ENCODE measurements around the gene SEZ6.

The SEZ6 gene

GRCh38 chr17:28912281-28912937, 93.4 kb downstream of the SEZ6 start:
- Histone ChIP-seq H3K27me3 (replicated peaks; ENCODE audit: control insufficient read depth, insufficient read depth, low read length, poor library complexity, severe bottlenecking) (no peaks in the 10 kb centered on the region), H3K9me3 (ENCODE audit: control insufficient read depth, low read length) (no peaks in the 10 kb centered on the region), H3K27ac (ENCODE audit: insufficient read depth, low read length, poor library complexity, severe bottlenecking) (no peak overlapping the region)

GRCh38 chr17:28911411-28912045, 94.3 kb downstream of the SEZ6 start:
- H3K4me1 ChIP-seq (ENCODE audit: control insufficient read depth, insufficient read depth, low read length, poor library complexity, severe bottlenecking), result no peaks in the 10 kb centered on the region
- H3K4me3 ChIP-seq (ENCODE audit: insufficient read depth, low read depth, low read length, poor library complexity, severe bottlenecking), result no peak overlapping the region
- no peak for DNase-seq
- no peaks in the 10 kb centered on the region for H3K9me3 ChIP-seq (ENCODE audit: control insufficient read depth, low read length)
- H3K36me3 ChIP-seq (ENCODE audit: control insufficient read depth, insufficient read depth, low read length), result peaks cover 96% of the 10 kb centered on the region
- H3K27me3 ChIP-seq (replicated peaks; ENCODE audit: control insufficient read depth, insufficient read depth, low read length, poor library complexity, severe bottlenecking), result no peaks in the 10 kb centered on the region
- no peak overlapping the region for H3K27ac ChIP-seq (ENCODE audit: insufficient read depth, low read length, poor library complexity, severe bottlenecking)

More at GRCh38 chr17:28912281-28912937, 93.4 kb downstream of the SEZ6 start:
- DNase-seq, result no peak
- H3K4me1 ChIP-seq (ENCODE audit: control insufficient read depth, insufficient read depth, low read length, poor library complexity, severe bottlenecking), result no peaks in the 10 kb centered on the region
- H3K4me3 ChIP-seq (ENCODE audit: insufficient read depth, low read depth, low read length, poor library complexity, severe bottlenecking), result no peak overlapping the region
- H3K36me3 ChIP-seq (ENCODE audit: control insufficient read depth, insufficient read depth, low read length), result peaks cover 97% of the 10 kb centered on the region

- Histone ChIP-seq H3K4me1 (ENCODE audit: control insufficient read depth, insufficient read depth, low read length, poor library complexity, severe bottlenecking) (no peaks in the 10 kb centered on the region), H3K36me3 (ENCODE audit: control insufficient read depth, insufficient read depth, low read length) (peaks cover 95% of the 10 kb centered on the region), H3K9me3 (ENCODE audit: control insufficient read depth, low read length) (no peaks in the 10 kb centered on the region), H3K27me3 (replicated peaks; ENCODE audit: control insufficient read depth, insufficient read depth, low read length, poor library complexity, severe bottlenecking) (no peaks in the 10 kb centered on the region), H3K27ac (ENCODE audit: insufficient read depth, low read length, poor library complexity, severe bottlenecking) (no peak overlapping the region), H3K4me3 (ENCODE audit: insufficient read depth, low read depth, low read length, poor library complexity, severe bottlenecking) (no peak overlapping the region)
- no peak for DNase-seq
Measured at GRCh38 chr17:28910534-28910933, 95.3 kb downstream of the SEZ6 start.

- Histone ChIP-seq H3K4me1 (ENCODE audit: control insufficient read depth, insufficient read depth, low read length, poor library complexity, severe bottlenecking) (no peaks in the 10 kb centered on the region), H3K36me3 (ENCODE audit: control insufficient read depth, insufficient read depth, low read length) (peaks cover 78% of the 10 kb centered on the region), H3K27ac (ENCODE audit: insufficient read depth, low read length, poor library complexity, severe bottlenecking) (no peak overlapping the region), H3K27me3 (replicated peaks; ENCODE audit: control insufficient read depth, insufficient read depth, low read length, poor library complexity, severe bottlenecking) (no peaks in the 10 kb centered on the region), H3K9me3 (ENCODE audit: control insufficient read depth, low read length) (no peaks in the 10 kb centered on the region), H3K4me3 (ENCODE audit: insufficient read depth, low read depth, low read length, poor library complexity, severe bottlenecking) (no peak overlapping the region)
- DNase-seq, result no peak
Measured at GRCh38 chr17:28908640-28909167, 97.1 kb downstream of the SEZ6 start.

GRCh38 chr17:28907709-28908475, 97.9 kb downstream of the SEZ6 start:
- Histone ChIP-seq H3K27ac (ENCODE audit: insufficient read depth, low read length, poor library complexity, severe bottlenecking) (no peak overlapping the region), H3K4me3 (ENCODE audit: insufficient read depth, low read depth, low read length, poor library complexity, severe bottlenecking) (no peak overlapping the region), H3K9me3 (ENCODE audit: control insufficient read depth, low read length) (no peaks in the 10 kb centered on the region), H3K27me3 (replicated peaks; ENCODE audit: control insufficient read depth, insufficient read depth, low read length, poor library complexity, severe bottlenecking) (no peaks in the 10 kb centered on the region), H3K36me3 (ENCODE audit: control insufficient read depth, insufficient read depth, low read length) (peaks cover 70% of the 10 kb centered on the region), H3K4me1 (ENCODE audit: control insufficient read depth, insufficient read depth, low read length, poor library complexity, severe bottlenecking) (peaks cover 3% of the 10 kb centered on the region)
- no peak for DNase-seq

GRCh38 chr17:28906706-28907438, 99.0 kb downstream of the SEZ6 start:
- Histone ChIP-seq H3K36me3 (ENCODE audit: control insufficient read depth, insufficient read depth, low read length) (peaks cover 59% of the 10 kb centered on the region), H3K4me1 (ENCODE audit: control insufficient read depth, insufficient read depth, low read length, poor library complexity, severe bottlenecking) (peaks cover 5% of the 10 kb centered on the region), H3K27ac (ENCODE audit: insufficient read depth, low read length, poor library complexity, severe bottlenecking) (no peak overlapping the region)

GRCh38 chr17:28906276-28906675, 99.6 kb downstream of the SEZ6 start:
- peaks cover 53% of the 10 kb centered on the region for H3K36me3 ChIP-seq (ENCODE audit: control insufficient read depth, insufficient read depth, low read length)
- no peak overlapping the region for H3K27ac ChIP-seq (ENCODE audit: insufficient read depth, low read length, poor library complexity, severe bottlenecking)

More at GRCh38 chr17:28906706-28907438, 99.0 kb downstream of the SEZ6 start:
- H3K27me3 ChIP-seq (replicated peaks; ENCODE audit: control insufficient read depth, insufficient read depth, low read length, poor library complexity, severe bottlenecking), result no peaks in the 10 kb centered on the region
- H3K9me3 ChIP-seq (ENCODE audit: control insufficient read depth, low read length), result no peaks in the 10 kb centered on the region
- no peak overlapping the region for H3K4me3 ChIP-seq (ENCODE audit: insufficient read depth, low read depth, low read length, poor library complexity, severe bottlenecking)
- no peak for DNase-seq

More at GRCh38 chr17:28906276-28906675, 99.6 kb downstream of the SEZ6 start:
- DNase-seq, result no peak
- Histone ChIP-seq H3K4me1 (ENCODE audit: control insufficient read depth, insufficient read depth, low read length, poor library complexity, severe bottlenecking) (peaks cover 11% of the 10 kb centered on the region), H3K9me3 (ENCODE audit: control insufficient read depth, low read length) (no peaks in the 10 kb centered on the region), H3K4me3 (ENCODE audit: insufficient read depth, low read depth, low read length, poor library complexity, severe bottlenecking) (no peak overlapping the region), H3K27me3 (replicated peaks; ENCODE audit: control insufficient read depth, insufficient read depth, low read length, poor library complexity, severe bottlenecking) (no peaks in the 10 kb centered on the region)

Measured in effector memory CD4-positive, alpha-beta T cell (primary cell).